T47D (cell line): ENCODE data around the gene RCC2.
A peak's percentile ranks its signal among the peaks of the same experiment; 100 is the strongest.
"Not testable (repeated sequence)": the region's sequence is repeated elsewhere in the genome, so short reads cannot be mapped to it uniquely, and the experiment has no call there.

Experiments
- DNase-seq, 2 experiments: peaks; one replicate each; pipeline versions ENCODE4 v3.0.0 to v3.0.0-alpha.2; 2011 to 2012; ENCODE audit warnings: low read depth in 1 of 2, low spot score in 1 of 2
- JUND ChIP-seq: IDR thresholded peaks from 2 replicates; pipeline ENCODE4 v1.6.1; 2012; ENCODE audit warnings: low read depth
- in situ Hi-C: cut with HindIII; loops from 2 replicates; pipeline ENCODE4 v1.10.0; 2016; ENCODE audit warnings: low sequenced_read_pairs, low pct_unique_long_range_greater_than_20kb

The RCC2 gene

GRCh38 chr1:17465228-17465627 is 25.8 kb upstream of the RCC2 start:
- DNase-seq, result no peak
- TF ChIP-seq JUND, result no peak
- in situ Hi-C loops, result no loop called here

GRCh38 chr1:17463991-17464390 is 24.5 kb upstream of the RCC2 start:
- in situ Hi-C loops, result no loop called here
- no peak for TF ChIP-seq JUND
- no peak for DNase-seq

DNA sequence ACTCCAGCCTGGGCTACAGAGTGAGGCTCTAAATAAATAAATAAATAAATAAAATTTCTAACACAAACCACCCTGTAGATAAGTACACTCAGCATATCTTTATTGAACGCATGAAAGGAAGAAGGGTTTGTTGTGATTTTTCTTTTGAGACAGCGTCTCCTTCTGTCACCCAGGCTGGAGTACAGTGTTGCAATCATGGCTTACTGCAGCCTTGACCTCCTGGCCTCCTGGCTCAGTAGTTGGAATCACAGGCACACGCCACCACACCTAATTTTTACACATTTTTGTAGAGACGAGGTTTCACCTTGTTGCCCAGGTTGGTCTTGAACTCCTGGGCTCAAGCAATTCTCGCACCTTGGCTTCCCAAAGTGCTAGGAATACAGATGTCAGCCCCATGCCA is 23.2 kb upstream of the RCC2 start:
- DNase-seq, result no peak
- no peak for TF ChIP-seq JUND
- in situ Hi-C loops, result no loop called here

- in situ Hi-C loops, result no loop called here
- no peak for TF ChIP-seq JUND
- DNase-seq, result no peak
Measured at GRCh38 chr1:17460219-17460618, 20.7 kb upstream of the RCC2 start.

- in situ Hi-C loops, result no loop called here
- TF ChIP-seq JUND, result no peak
- no peak for DNase-seq
Measured at GRCh38 chr1:17458794-17459193, 19.3 kb upstream of the RCC2 start.

GRCh38 chr1:17452686-17453085 is 13.2 kb upstream of the RCC2 start:
- no peak for TF ChIP-seq JUND
- no peak for DNase-seq
- in situ Hi-C loops, result no loop called here

- in situ Hi-C loops, DNase-seq: not testable (repeated sequence)
Measured at GRCh38 chr1:17452203-17452602, 12.7 kb upstream of the RCC2 start.

GRCh38 chr1:17451731-17452130 is 12.3 kb upstream of the RCC2 start:
- DNase-seq, result no peak
- TF ChIP-seq JUND, result no peak
- in situ Hi-C loops, result no loop called here

- TF ChIP-seq JUND, result no peak
- no peak for DNase-seq
- in situ Hi-C loops, result no loop called here
Measured at GRCh38 chr1:17447501-17447992, 8.1 kb upstream of the RCC2 start.

DNA sequence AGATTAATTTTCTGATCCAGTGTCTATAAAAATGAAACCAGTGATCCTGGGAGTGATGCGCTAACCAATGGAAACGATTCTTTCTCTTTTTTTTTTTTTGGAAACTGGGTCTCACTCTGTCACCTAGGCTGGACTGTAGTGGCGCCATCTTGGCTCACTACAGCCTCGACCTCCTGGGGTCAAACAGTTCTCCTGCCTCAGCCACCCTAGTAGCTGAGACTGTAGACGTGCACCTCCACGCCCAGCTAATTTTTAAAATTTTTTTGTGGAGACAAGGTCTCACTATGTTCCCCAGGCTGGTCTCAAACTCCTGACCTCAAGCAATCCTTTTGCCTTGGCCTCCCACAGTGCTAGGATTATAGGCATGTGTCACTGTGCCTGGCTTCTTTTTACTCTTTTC is 3.4 kb upstream of the RCC2 start:
- in situ Hi-C loops, result no loop called here
- DNase-seq, result no peak
- TF ChIP-seq JUND, result no peak

DNA sequence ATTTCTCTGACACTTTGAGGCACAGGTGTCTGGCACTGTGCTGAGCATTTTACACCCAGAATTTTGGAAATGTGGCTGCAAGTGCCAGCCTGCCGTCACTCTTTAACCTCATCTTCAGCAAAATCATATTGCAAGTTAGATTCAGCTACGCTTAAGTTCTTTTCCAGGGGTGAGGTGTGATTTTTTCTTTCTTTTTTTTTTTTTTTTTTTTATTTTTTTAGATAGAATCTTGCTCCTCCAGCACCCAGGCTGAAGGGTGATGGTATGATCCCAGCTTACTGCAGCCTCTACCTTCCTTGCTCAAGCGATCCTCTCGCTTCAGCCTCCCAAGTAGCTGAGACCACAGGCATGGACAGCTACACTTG is 2.5 kb upstream of the RCC2 start:
- no peak for TF ChIP-seq JUND
- no peak for DNase-seq
- in situ Hi-C loops, result no loop called here

- in situ Hi-C loops, result no loop called here
- TF ChIP-seq JUND, result no peak
- peak in 1 of 2 experiments; percentile 79 for DNase-seq
Measured at GRCh38 chr1:17441265-17441992, 2.0 kb upstream of the RCC2 start.

DNA sequence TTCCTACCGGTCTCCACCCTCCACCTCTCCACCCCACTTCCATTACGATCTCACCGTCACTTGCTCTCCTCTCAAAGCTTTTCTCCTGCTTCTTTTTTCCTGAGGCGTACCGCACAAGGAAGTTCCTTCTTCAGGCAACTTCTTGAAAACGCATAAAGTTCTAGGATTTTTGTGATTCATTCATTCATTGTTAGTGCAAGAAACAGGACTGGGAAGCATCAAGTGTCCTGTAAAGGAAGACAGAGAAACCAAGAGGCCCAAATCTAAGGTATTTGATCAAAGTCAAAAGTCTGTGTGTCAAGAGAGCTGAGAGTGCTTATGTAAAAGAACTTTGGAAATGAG is 1.3 kb upstream of the RCC2 start:
- in situ Hi-C loops, result no loop called here
- DNase-seq, result no peak
- no peak for TF ChIP-seq JUND
